ENCODE data around the gene LIMS1.

LIMS1 gene

GRCh38 chr2:108625828-108626195, 91.5 kb downstream of the LIMS1 start:
- no peak overlapping the region for H3K4me3 ChIP-seq (ENCODE audit: low read length)
- TF ChIP-seq CTCF (conservative IDR thresholded peaks at IDR 0.05; ENCODE audit: low read depth, low read length) = no peak
- DNase-seq (ENCODE audit: low read depth) = no peak

- TF ChIP-seq CTCF (conservative IDR thresholded peaks at IDR 0.05; ENCODE audit: low read depth, low read length) = no peak
- H3K4me3 ChIP-seq (ENCODE audit: low read length) = no peak overlapping the region
- no peak for DNase-seq (ENCODE audit: low read depth)
Measured at GRCh38 chr2:108626995-108627394, 92.7 kb downstream of the LIMS1 start.

GRCh38 chr2:108627911-108628567, 93.8 kb downstream of the LIMS1 start:
- no peak for TF ChIP-seq CTCF (conservative IDR thresholded peaks at IDR 0.05; ENCODE audit: low read depth, low read length)
- no peak for DNase-seq (ENCODE audit: low read depth)

GRCh38 chr2:108628936-108629335, 94.7 kb downstream of the LIMS1 start:
- H3K4me3 ChIP-seq (ENCODE audit: low read length) = no peak overlapping the region
- no peak for TF ChIP-seq CTCF (conservative IDR thresholded peaks at IDR 0.05; ENCODE audit: low read depth, low read length)
- no peak for DNase-seq (ENCODE audit: low read depth)

More at GRCh38 chr2:108627911-108628567, 93.8 kb downstream of the LIMS1 start:
- H3K4me3 ChIP-seq (ENCODE audit: low read length) = no peak overlapping the region

- H3K4me3 ChIP-seq (ENCODE audit: low read length) = no peak overlapping the region
- TF ChIP-seq CTCF (conservative IDR thresholded peaks at IDR 0.05; ENCODE audit: low read depth, low read length) = no peak
- DNase-seq (ENCODE audit: low read depth) = no peak
Measured at GRCh38 chr2:108629417-108629816, 95.1 kb downstream of the LIMS1 start.

- DNase-seq (ENCODE audit: low read depth) = no peak
- TF ChIP-seq CTCF (conservative IDR thresholded peaks at IDR 0.05; ENCODE audit: low read depth, low read length) = no peak
- H3K4me3 ChIP-seq (ENCODE audit: low read length) = no peak overlapping the region
Measured at GRCh38 chr2:108630567-108631405, 96.5 kb downstream of the LIMS1 start.
